ENCODE measurements around the gene BRME1.
A peak's percentile ranks its signal among the peaks of the same experiment; 100 is the strongest.

BRME1 gene

GRCh38 chr19:13846557-13847406, 59.1 kb downstream of the BRME1 start:
- peak; percentile 80 to 94 (median 86) for DNase-seq (ENCODE audit: low read depth in 3 of 3)

GRCh38 chr19:13844130-13844631, 61.7 kb downstream of the BRME1 start:
- DNase-seq (ENCODE audit: low read depth in 3 of 3): no peak

- no peak for DNase-seq (ENCODE audit: low read depth in 3 of 3)
Observed at GRCh38 chr19:13843104-13843921, 62.6 kb downstream of the BRME1 start.

- peak in 1 of 3 experiments; percentile 67 for DNase-seq (ENCODE audit: low read depth in 3 of 3)
Observed at GRCh38 chr19:13842291-13843103, 63.4 kb downstream of the BRME1 start.

GRCh38 chr19:13841962-13842290, 64.0 kb downstream of the BRME1 start:
- DNase-seq (ENCODE audit: low read depth in 3 of 3): no peak

- DNase-seq (ENCODE audit: low read depth in 3 of 3): no peak
Observed at GRCh38 chr19:13841086-13841961, 64.6 kb downstream of the BRME1 start.

GRCh38 chr19:13840305-13841085, 65.4 kb downstream of the BRME1 start:
- DNase-seq (ENCODE audit: low read depth in 3 of 3): peak in 1 of 3 experiments; percentile 42

- DNase-seq (ENCODE audit: low read depth in 3 of 3): no peak
Observed at GRCh38 chr19:13839938-13840304, 66.0 kb downstream of the BRME1 start.

GRCh38 chr19:13839130-13839937, 66.6 kb downstream of the BRME1 start:
- DNase-seq (ENCODE audit: low read depth in 3 of 3): peak; percentile 70 to 93 (median 80)

GRCh38 chr19:13838435-13839129, 67.3 kb downstream of the BRME1 start:
- DNase-seq (ENCODE audit: low read depth in 3 of 3): no peak

- DNase-seq (ENCODE audit: low read depth in 3 of 3): no peak
Observed at GRCh38 chr19:13835791-13836723, 69.9 kb downstream of the BRME1 start.

- no peak for DNase-seq (ENCODE audit: low read depth in 3 of 3)
Observed at GRCh38 chr19:13834244-13835069, 71.5 kb downstream of the BRME1 start.

GRCh38 chr19:13833330-13834243, 72.3 kb downstream of the BRME1 start:
- DNase-seq (ENCODE audit: low read depth in 3 of 3): peak; percentile 85 to 96 (median 88)
